ENCODE measurements around the gene LRP3.
"Not testable (repeated sequence)": the region's sequence is repeated elsewhere in the genome, so short reads cannot be mapped to it uniquely, and the experiment has no call there.

The LRP3 gene, protein sequence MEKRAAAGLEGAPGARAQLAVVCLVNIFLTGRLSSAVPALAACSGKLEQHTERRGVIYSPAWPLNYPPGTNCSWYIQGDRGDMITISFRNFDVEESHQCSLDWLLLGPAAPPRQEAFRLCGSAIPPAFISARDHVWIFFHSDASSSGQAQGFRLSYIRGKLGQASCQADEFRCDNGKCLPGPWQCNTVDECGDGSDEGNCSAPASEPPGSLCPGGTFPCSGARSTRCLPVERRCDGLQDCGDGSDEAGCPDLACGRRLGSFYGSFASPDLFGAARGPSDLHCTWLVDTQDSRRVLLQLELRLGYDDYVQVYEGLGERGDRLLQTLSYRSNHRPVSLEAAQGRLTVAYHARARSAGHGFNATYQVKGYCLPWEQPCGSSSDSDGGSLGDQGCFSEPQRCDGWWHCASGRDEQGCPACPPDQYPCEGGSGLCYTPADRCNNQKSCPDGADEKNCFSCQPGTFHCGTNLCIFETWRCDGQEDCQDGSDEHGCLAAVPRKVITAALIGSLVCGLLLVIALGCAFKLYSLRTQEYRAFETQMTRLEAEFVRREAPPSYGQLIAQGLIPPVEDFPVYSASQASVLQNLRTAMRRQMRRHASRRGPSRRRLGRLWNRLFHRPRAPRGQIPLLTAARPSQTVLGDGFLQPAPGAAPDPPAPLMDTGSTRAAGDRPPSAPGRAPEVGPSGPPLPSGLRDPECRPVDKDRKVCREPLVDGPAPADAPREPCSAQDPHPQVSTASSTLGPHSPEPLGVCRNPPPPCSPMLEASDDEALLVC

DNA sequence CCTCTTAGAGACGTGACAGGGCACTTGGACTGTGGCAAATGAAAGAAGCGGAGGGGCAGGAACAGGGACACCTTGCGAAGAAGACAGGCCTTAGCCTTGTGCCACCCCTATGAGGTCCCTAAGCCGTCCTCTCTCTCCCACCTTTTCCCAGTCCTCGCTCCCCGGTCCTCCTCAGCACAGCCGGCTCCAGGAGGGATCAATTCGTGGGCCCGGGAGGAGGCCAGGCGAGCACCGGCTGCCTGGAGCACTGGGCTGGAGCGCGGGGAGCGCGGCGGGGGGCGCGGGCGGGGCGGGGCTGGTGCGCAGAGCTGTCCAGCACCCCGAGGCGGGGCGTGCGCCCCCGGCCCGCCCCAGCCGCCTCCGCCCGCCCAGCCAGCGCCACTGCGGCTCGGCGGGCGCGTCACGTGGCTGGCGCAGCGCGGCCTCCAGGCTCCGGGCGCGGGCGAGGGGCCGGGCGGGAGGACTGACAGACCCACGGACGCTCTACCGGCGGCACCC is at the start of gene LRP3:
Gene LRP3 (plus strand): TSS at position 466 of the 498 bp plus-strand sequence. CDS start 456 bp downstream, outside the sequence.
- no peak for DNase-seq

- DNase-seq = no peak
These were observed 47.9 kb upstream of the LRP3 start for GRCh38 chr19:33146209-33146608.

GRCh38 chr19:33147538-33147937 is 46.6 kb upstream of the LRP3 start:
- no peak for DNase-seq

GRCh38 chr19:33150852-33151518 is 43.1 kb upstream of the LRP3 start:
- no peak for DNase-seq

GRCh38 chr19:33152176-33152575 is 42.0 kb upstream of the LRP3 start:
- no peak for DNase-seq

DNA sequence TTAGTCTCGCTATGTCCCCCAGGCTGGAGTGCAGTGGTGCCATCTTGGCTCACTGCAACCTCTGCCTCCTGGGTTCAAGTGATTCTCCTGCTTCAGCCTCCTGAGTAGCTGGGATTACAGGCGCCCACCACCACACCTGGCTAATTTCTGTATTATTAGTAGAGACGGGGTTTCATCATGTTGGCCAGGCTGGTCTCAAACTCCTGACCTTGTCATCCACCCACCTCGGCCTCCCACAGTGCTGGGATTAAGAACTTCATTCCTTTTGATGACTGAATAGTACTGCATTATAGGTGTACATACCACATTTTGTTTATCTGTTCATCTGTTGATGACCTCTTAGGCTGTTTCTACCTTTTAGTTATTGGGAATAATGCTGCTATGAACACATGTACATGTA is 41.5 kb upstream of the LRP3 start:
- not testable (repeated sequence) for DNase-seq

DNA sequence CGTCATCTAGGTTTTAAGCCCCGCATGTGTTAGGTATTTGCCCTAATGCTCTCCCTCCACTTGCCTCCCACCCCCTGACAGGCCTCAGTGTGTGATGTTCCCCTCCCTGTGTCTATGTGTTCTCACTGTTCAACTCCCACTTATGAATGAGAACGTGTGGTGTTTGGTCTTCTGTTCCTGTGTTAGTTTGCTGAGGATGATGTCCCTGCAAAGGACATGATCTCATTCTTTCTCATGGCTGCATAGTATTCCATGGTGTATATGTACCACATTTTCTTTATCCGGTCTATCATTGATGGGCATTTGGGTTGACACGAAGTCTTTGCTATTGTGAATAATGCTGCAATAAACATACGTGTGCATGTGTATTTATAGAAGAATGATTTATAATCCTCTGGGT is 39.8 kb upstream of the LRP3 start:
- DNase-seq = not testable (repeated sequence)

DNA sequence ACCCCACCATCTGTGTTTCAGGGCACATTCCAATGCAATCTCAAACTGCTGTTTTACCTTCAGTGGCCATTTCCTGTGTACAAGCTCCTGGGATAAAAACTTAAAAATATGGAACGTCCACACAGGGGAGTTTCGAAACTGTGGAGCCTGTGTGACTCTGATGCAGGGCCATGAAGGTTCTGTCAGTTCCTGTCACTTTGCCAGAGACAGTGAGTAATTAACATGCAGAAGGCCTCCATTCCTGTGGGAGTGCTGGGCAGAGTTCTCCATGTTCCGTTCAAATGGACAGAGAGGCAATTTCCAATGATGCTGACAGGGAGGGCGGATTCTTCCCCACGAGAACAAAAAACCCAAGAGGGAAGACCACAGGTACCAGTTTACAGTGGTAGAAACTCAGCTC is 37.8 kb upstream of the LRP3 start:
- no peak for DNase-seq

- DNase-seq = no peak
These were observed 36.2 kb upstream of the LRP3 start for GRCh38 chr19:33157906-33158305.

- DNase-seq = no peak
These were observed 35.8 kb upstream of the LRP3 start for GRCh38 chr19:33158365-33158764.

DNA sequence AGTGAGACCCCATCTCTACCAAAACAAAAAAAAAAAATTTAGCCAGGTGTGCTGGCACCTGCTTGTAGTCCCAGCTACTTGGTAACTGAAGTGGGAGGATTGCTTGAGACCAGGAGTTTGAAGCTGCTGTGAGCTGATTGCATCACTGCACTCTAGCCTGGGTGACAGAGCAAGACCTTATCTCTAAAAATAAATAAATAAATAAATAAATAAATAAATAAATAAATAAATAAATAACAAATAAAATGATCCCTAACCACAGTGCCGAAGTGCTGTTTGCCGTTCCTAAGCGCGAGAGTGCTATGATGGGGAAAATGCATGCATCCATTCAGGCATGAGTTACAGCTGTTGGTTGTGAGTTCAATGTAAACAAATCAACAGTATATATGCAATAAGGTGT is 35.0 kb upstream of the LRP3 start:
- no peak for DNase-seq

- DNase-seq = no peak
These were observed 34.2 kb upstream of the LRP3 start for GRCh38 chr19:33159893-33160292.

DNA sequence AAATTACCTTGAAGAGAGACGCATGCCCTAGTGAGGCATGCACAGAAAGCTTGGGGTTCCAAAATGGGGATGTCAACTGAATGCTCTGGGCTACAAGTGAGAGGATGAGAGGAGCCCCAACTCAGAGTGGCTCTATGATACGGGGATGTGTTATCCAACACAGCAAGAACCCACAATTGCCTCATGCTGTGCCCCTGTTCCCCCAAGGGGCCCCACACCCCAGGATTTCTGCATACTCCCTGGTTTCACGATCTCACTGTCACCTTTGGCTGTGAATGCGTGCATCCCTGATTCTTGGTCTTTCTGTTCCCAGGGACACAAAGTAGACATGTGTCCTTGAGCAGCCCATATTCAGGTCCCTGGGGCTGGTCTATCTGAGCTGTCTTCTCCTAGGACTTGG is 32.9 kb upstream of the LRP3 start:
- DNase-seq = no peak

DNA sequence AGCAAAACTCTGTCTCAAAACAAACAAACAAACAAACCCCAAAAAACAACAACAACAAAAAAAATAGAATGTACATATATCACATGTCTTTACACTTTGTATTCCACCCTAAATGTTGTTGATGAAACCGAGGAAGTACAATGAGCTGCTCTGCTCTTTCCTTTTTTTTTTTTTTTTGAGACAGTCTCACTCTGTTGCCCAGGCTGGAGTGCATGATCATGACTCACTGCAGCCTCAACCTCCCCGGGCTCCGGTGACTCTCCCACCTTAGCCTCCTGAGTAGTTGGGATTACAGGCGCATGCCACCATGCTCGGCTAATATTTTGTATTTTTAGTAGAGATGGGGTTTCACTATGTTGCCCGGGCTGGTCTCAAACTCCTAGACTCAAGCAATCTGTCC is 30.6 kb upstream of the LRP3 start:
- no peak for DNase-seq

GRCh38 chr19:33166037-33166436 is 28.1 kb upstream of the LRP3 start:
- not testable (repeated sequence) for DNase-seq

DNA sequence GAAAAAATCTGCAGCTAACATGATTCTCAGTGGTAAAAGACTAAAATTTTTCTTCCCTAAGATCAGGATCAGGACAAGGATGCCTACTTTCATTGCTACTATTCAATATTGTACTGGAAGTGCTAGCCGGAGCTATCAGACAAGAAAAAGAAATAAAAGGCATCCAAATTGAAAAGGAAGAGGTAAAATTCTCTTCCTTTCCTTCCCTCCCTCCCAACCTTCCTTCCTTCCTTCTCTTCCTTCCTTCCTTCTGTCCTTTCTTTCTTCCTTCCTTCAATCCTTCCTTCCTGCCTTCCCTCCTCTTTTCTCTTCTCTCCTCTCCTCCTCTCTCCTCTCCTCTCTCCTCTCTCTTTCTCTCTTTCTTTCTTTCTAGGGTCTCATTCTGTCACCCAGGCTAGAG is 26.7 kb upstream of the LRP3 start:
- no peak for DNase-seq

DNA sequence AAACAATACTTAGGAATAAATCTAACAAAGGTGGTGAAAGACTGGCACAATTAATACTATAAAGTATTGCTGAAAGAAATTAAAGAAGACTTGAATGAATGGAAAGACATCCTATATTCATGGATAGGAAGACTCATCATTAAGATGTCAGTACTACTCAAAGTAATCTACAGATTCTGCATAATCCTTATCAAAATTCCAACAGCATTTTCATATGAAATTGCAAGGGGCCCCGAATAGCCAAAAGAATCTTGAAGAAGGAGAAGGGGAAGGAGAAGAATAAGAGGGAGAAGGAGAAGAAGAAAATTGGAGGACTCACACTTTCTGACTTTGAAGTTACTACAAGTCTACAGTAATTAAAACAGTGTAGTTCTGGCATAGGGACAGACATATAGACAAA is 25.6 kb upstream of the LRP3 start:
- DNase-seq = no peak

DNA sequence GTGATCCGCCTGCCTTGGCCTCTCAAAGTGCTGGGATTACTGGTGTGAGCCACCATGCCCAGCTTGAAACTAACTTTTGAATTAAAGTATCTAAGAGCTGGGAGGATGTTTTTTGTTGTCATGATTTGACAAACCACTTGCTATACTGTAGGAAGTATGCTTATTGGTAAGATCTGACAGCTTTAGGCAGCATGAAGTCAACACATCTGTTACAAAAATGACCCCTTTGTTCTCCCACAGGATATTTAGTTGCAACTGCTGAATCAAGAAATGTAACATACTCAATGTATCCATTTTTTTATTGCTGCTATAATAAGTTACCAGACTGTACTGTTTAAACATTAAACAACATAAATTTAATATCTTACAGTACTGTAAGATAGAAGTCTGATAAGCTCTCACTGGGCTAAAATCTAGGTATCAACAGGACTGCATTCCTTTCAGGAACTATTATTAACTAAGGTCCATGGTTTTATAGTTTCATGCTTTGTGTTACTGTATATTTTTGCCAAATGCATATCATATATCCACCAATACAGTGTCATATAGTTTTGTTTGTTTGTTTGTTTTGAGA is 22.8 kb upstream of the LRP3 start:
- no peak for DNase-seq

GRCh38 chr19:33171916-33172359 is 22.2 kb upstream of the LRP3 start:
- DNase-seq = no peak

DNA sequence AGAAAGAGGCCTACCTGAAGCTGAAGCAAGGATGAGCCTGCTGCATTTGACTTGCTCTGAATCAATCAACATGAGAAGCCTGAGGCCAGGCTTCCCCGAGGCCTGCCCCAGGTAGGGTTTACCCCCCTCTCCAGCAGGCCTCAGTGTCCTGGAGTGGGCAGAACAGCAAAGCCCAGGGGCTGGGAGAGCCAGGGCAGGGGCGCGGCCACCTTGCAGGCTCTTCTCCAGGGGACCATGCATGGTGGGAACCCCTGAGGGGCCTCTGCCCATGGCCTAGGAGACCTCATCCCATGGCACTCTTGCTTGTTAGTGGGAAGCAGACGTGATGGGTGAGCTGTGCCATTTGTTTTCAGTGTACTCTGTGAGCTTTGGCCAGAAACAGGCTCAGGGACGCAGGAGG is 19.9 kb upstream of the LRP3 start:
- no peak for DNase-seq

GRCh38 chr19:33175156-33175782 is 18.9 kb upstream of the LRP3 start:
- DNase-seq = no peak

DNA sequence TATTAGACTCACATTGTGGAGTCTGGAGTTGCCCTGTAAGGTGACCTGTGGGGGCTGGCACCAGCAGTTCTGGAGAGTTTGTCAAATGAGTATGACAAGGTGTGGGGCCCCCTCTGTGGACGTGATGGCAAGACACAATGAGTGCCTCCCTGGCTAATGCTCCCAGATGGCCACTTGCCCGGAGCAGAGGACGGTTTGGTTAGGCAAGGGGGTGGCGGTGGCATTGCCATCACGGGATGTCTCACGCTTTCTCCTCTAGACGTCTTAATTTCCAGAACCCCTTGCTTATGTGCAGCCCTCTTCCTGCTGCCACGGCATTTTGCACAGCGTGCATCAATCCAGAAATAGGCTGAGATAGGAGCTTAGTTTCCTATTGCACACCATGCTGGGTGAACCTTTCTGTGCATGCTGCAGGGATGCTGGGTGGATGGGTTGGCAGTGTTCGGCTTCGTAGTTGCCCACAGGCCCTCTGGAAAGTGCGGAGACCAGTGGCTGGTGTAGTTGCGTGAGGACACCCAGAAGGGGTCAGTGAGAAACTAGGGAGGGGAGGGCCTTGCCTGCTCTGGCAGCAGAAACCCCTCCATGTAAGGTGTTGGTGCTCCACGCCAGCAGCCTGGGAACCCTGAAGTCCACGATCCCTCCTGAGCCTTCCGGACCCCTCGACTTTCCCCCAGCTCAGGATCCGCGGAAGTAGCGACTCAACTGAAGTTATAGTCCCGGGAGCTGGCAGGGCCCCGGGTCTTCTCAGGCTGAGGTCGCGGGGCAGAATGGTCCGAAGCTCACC is 18.1 kb upstream of the LRP3 start:
- DNase-seq = peak; percentile 25

All from activated effector memory CD4-positive, alpha-beta T cell treated with Interleukin-2 at 50 U/mL for 16 hours (primary cell).